Breast epithelium (tissue), 3 donors: ENCODE measurements around the gene SNX27.

Experiments
- CTCF ChIP-seq, 3 donors: fragments of 450-650 bp; IDR thresholded peaks; one replicate each; pipeline ENCODE4 v1.5.1; 2016 to 2017; ENCODE audit warnings: antibody characterized with exemption in 3 of 3, mild to moderate bottlenecking in 3 of 3, moderate library complexity in 3 of 3
- POLR2A ChIP-seq: fragments of 450-650 bp; IDR thresholded peaks from one replicate; pipeline ENCODE4 v1.6.1; 2016; ENCODE audit warnings: antibody characterized with exemption, mild to moderate bottlenecking, moderate library complexity

GRCh38 chr1:151686561-151686960, 74.7 kb downstream of the SNX27 start:
- TF ChIP-seq CTCF (IDR thresholded peaks at IDR 0.05) (no peak), POLR2A (no peak)
